NCI-H345 treated with DMSO at 0.1 percent for 48 hours (cell line): ENCODE measurements around the gene AGBL1.

ENCODE experiments used
- DNase-seq: peaks from one replicate; lab custom pipeline; 2025; ENCODE audit not compliant: unreplicated experiment; lab: John Stamatoyannopoulos, UW

Gene AGBL1

GRCh38 chr15:86162641-86163040 lies 83.0 kb downstream of the AGBL1 start:
- DNase-seq = no peak

DNA sequence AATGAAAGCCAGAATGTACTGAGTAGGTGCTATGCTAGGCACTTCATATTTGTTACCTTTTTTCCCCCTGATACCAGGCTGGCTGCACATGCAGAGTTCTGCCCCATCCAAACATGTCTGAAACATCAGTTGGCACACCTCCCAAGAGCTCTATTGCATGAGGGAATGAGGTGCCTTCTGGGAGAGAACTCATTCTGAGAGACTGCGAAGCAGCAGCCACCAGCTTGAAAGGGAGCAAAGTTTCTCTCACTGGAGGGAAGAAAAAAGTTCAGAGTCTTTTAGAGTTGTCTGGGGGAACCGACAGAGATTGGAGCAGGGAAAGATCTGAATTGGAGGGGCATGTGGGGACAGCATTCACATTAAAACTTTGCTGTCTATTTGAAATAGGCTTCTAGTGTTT lies 84.1 kb downstream of the AGBL1 start:
- no peak for DNase-seq

DNA sequence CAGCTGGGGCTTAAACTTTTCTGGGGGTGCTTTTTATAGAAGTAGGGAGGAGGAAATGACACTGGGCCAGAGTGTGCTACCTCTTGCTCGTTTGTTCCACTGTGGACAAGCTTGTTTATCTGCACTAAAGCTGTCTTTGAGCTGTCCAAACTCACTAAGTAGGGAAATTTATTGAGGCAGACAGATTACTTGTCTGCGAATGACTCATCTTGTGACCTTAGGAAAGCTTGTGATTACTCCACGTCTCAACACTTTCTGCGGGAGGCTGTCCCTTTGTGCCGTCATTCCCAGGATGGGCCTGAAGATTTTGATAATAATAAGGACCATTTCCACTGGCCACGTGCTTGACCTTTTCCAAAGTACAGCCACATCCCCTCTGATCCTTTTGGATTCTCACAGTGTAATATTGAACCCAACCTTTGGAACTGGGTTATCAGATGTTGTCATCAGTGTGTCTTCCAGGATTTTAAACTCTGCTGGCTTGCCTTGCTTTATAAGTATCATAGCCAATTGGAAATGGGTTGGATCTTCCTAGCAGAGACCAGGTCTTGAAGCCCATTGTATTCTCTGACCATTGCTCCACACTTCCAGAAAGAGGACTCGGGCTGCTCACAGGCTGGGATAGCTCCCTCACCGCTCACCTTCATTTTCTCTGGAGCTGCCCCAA lies 84.7 kb downstream of the AGBL1 start:
- DNase-seq = no peak

DNA sequence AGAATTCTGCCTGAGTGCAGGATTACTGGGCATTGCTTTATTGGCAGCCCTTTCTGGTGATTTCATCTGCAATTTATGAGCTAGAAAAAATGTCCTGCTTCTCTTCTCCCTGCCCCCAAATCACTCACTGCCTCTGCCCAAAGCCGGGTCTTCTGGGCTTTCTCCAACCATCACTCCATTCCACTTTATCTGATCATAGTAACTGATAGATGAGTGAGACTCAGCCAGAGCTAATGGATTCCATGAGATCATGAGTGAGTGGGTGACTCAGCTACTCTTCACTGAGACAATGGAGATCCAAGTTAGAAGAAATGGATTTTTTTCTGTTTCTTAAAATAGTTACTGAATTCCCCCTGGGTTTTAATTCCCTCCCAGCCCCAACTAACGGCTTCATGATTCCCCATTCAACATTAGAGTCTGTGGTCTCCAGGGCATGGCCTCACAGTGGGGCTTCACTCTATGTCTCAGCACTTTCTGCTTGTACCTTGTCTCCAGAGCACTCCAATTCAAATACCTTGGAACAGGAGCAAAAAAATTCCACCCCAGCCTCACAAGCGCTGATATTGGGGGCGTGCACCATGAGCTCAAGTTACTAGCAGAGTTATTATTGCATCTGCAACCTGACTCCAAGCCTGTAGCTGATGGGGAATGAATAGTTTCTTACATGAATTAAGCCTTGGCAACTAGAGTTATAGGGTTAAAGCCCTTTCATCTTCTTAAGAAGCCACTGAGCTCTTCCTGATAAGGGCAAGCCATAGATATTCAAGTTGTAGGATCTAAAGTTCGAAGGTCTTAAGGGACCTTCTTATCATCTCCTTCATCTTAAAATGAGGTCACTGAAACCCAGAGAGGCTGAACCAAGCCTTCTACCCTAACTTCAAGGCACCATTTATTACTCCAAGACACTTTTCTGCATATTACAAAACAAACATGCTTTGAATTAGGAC lies 85.9 kb downstream of the AGBL1 start:
- no peak for DNase-seq

DNA sequence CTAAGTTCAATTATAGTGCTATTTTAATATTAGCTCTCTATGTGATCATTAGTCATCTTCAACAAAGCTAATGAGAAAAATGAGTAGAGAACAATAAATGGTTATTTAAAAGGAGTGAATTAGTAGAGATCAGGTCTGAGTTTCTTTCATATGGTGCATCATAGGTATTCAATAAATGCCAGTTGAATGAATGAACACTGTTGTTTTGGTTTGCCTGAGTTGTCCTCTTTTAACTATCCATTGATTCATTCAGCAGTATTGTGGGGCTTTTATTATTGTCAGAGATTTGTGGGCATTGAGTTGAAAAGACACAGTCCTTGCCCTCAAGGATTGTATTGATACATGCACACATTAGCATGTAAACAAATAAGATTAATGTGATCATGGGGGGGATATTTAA lies 88.2 kb downstream of the AGBL1 start:
- no peak for DNase-seq

DNA sequence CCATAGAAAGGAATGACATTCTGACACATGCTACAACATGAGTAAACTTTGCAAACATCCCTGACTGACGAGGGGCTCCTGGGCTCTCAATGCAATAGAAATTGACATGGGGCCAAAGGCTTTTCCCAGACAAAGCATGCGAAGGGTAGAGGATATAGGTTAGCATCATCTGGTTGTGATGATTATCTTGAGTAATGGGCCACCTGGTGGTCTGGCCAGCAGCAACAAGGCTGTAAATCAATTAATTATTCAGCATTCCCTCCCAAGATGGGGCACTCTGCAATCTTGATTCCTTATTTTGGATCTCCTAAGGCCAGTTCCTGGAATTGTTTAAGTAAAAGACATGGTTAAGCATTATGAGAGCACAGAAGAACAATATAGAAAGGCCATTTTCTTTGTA lies 99.2 kb downstream of the AGBL1 start:
- no peak for DNase-seq

DNA sequence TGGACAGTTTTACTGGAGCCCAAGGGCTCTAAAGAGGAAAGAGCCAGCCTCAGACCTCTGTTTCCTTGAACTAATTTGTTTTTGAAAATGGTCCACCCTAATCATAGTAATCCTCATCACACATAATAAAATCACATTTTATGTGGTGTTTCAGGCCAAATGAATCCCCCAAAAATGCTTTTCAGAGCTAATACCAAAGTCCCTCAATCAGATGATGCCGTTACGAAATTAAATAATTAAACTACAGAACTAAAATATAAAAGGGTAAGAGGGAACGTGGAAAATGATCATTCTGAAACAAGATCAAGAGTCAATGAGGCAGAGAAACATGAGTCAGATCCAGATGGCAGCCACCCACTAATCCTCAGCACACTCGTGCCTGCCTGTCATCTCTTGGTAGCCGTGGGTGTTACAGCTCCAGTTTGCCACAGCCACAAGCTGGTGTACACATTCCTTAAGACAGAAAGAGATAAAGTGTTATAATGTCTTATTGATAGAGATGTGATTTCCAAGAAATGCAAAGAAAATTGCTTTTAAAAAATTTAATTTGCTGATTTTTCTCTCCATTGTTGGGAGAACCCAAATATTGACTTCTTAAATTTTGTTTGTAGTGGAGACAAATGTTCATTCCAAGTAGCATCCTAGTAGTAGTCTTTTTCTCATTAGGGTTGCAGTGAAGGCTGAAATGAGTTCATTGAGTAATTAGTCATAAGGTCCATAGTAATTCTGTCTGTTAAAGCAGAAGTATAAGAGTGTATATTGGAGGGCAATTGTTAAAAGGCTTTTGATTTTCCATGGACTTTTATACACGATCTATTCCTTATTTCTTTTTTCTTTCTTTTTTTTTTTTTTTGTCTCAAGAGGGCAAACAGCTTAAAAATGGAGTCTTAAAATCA lies 104.2 kb downstream of the AGBL1 start:
- no peak for DNase-seq

DNA sequence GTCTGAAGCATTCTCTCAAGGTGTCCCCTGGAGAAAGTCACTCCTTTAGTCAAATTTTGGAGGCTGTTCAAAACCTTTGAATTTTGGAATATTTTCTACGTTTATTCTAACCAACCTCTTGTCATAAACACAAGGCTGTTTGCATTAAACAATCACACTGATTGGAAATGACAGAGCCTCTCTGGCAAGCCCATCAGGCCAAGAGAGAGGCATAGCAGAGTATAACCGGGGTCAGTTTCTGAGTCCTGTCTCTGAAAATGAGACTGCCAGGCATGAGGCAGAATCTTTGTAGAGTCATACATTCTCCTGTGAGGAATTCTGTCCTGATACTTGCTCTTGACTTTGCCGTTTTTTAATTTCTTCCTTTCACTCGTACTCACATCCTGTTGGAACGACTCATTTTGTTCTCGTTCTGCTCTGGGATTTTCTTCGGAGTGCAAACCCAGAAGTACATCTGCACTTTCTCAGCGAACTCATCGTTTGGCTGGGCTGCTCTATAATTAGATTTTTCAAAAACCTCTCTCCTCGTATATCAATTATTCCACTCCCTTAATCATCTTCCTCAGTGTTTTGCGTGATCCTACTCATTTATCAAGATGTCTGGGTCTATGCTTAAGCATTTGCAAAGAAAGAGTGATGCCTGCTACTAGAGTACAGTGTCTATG lies 114.2 kb downstream of the AGBL1 start:
- no peak for DNase-seq

- no peak for DNase-seq
Observed at GRCh38 chr15:86197770-86198169, 118.1 kb downstream of the AGBL1 start.

DNA sequence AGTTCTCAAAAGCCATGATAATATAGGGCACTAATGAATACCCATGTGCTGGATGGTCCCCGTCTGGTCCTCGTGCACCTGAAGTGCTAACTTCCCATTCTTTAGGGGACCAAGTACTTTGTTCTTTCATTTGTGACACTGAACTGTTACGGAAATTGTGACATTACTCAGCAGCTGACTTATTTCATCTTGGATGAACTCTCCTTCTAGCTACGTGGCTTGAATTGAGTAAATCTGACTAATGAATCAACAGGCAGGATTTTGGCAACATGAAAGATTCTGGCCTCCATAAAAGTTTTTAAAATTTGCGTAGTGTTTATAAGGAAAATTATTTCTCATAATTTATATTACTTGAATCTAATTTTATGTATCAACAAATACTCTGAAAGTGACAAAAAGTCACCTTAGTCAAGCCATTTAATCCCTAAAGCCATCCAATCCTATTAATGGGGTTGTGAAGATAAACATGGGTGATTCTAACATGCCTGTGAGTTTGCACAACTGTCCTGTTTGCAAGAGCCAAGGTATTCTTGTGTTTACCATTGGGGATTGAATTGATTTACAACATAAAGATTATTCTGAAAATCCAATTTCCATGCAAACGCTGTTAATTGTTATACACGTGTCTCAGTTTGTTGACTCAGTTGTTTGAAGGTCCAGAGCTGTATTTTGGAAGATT lies 119.9 kb downstream of the AGBL1 start:
- DNase-seq = no peak

- no peak for DNase-seq
Observed at GRCh38 chr15:86201313-86202008, 121.8 kb downstream of the AGBL1 start.

DNA sequence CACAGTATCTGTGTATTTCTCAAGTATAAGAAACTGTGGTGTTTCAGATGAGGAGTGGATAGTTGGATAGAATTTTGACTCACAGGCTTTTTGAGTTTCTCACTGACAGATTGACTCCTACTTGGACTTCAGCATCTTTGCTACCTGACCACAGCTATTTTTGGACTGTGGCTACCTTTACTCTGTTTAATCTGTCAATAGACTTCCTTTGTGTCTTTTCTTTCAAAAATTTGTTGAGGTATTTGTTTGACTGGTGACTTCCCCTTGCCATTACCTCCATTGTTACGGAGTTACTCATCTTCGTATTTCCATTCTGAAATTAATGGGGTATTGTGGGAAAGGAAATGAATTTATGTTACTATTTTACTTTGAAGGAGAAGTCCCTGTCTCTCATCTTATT lies 123.8 kb downstream of the AGBL1 start:
- DNase-seq = no peak

DNA sequence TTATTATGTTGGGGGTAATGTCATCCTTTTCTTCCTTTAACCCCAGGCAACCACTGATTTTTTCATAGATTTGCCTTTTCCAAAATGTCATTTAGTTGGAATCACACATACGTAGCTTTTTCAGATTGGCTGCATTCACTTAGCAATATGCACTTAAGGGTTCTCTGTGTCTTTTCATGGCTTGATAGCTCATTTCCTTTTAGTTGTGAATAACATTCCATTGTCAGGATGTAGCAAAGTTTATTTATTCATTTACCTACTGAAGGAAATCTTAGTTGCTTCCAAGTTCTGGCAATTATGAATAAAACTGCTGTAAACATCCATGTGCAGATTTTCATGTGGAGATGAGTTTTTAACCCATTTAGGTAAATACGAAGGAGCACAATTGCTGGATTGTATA lies 125.4 kb downstream of the AGBL1 start:
- no peak for DNase-seq

DNA sequence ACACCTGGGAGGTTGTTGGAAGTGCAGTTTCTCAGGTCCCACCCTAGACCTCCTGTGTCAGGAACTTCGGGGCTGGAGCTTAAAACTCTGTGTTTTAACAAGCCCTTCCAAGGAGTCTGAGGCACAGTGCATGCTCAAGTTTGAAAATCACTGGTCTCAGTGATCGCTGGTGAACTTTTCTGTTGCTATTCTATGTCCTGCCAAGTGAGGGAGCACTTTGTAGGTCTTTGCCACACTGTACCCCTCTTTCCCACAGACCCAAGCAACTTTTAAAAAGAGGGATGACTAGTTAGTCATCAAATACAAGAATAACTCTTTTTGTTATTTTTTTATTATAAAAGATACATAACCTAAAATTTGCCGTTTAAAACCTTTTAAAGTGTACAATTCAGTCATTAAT lies 133.7 kb downstream of the AGBL1 start:
- DNase-seq = no peak

DNA sequence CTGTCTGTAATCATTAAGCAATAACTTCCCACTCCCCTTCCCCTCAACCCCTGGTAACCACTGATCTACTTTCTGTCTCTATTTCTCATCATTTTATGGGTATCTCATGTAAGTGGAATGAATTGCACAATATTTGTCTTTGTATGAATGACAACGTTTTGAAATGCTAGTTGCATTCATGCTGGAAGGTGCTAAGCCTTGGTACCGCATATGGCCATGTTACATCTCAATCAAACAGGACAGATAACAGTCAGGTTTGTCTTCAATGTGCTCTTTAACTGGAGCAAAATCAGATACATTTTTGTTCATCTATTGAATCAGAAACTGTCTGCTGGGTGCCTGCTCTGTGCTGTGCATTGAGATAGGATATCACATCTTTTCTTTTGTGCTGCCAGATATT lies 134.2 kb downstream of the AGBL1 start:
- no peak for DNase-seq

DNA sequence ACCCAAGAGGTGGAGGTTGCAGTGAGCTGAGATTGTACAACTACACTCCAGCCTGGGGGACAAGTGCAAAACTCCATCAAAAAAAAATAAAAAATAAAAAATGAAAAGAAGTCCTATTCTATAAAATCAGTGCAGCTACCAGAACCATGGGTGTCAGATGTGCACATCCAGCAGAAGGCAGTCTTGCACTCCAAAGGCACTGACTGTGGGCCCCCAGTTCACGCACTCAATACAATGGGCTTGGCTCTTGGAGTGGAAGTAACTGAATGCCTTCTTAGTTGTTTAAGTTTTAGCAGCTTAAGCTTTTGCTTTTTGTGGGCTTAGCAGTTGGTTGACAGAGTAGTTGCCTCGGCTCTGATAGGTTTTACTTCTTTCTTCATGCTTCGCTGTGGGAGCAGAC lies 141.4 kb downstream of the AGBL1 start:
- DNase-seq = no peak

DNA sequence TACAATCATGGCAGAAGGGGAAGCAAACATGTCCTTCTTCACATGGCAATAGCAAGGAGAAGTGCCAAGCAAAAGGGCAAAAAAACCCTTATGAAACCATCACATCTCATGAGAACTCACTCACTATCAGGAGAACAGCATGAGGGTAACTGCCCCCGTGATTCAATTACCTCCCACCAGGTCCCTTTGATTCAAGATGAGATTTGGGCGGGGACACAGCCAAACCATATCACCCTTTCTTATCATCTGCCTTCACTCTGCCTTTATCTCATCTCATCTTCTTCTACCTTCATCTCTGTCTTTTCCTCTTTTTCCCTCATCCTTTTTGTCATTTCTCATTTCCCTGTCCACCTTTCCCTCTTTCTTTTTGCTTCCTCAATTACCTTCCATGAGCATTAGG lies 149.6 kb downstream of the AGBL1 start:
- DNase-seq = no peak

GRCh38 chr15:86229936-86230335 lies 150.3 kb downstream of the AGBL1 start:
- DNase-seq = no peak

DNA sequence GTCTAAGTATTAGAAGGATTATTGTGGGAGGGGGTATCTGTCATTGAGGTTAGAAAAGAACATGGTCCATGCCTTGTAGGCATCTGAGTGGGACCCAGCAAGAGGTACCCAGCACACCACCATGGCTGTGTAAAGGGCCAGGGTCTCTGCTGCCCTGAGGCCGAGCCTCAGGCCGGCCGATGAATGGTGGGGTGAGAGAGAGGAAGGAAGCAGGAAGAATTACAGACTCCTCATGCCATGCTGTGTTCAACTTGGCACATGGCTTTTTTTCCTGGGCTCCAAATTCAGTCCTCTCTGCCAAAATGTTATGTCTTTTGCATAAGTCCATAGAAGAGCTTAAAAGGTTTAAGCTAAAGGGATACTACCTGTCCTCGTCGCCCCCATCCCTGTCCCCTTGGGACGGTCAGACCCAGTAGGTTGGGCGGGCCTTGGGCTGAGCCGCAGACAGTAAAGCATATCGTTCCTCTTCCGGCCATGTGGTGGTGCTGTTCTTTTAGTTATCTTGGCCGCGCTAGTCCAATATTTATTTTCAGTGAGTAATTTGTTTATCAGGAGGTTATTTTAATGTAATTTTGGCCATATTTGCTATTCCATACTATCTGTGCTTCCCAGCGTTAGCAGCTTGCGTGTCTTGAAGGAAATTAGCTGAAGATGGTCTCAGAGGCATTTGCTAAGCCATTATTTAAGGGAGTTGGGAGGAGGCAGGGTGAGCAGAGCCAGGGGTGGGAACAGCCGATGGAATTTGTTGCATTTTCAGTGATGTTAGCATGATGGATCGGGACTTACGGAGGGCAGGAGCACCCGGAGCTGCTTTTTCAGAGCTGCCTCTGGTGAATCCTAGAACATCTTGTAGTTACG lies 152.4 kb downstream of the AGBL1 start:
- peak; percentile 2 for DNase-seq
